Vagina (tissue), 2 donors: Measurements from ENCODE around the gene SLAMF7. TPM values are rescaled to one million over a fixed set of nuclear protein-coding genes. Genes with fewer than 3 reads are reported as not detected.

Experiments used
- DNase-seq, 2 donors: peaks; one replicate each; pipeline ENCODE4 v3.0.0-alpha.2; 2017; ENCODE audit errors: extremely low spot score in 2 of 2
- H3K27ac ChIP-seq: fragments of 200-600 bp; sonication (generic); one replicate; pipeline ENCODE4 v1.5.1; 2019
- H3K27me3 ChIP-seq: fragments of 200-600 bp; sonication (generic); one replicate; pipeline ENCODE4 v1.5.1; 2019
- H3K36me3 ChIP-seq, 2 donors: fragments of 200-600 bp; sonication (generic); one replicate each; pipeline ENCODE4 v1.5.1; 2017 to 2019
- H3K4me1 ChIP-seq: fragments of 200-600 bp; sonication (generic); one replicate; pipeline ENCODE4 v1.5.1; 2019
- H3K4me3 ChIP-seq, 2 donors: fragments of 200-600 bp; sonication (generic); 1 replicate in 1 of 2; 2 replicates in 1 of 2; pipeline ENCODE4 v1.5.1; 2016 to 2019
- H3K9me3 ChIP-seq: fragments of 200-600 bp; sonication (generic); one replicate; pipeline ENCODE4 v1.5.1; 2019
- POLR2A ChIP-seq, 2 donors: fragments of 450-650 bp; IDR thresholded peaks; one replicate each; pipeline ENCODE4 v1.6.1; 2017; ENCODE audit warnings: antibody characterized with exemption in 2 of 2, mild to moderate bottlenecking in 2 of 2, moderate library complexity in 2 of 2
- POLR2AphosphoS5 ChIP-seq, 2 donors: sonication (generic); formaldehyde crosslinking; IDR thresholded peaks; one replicate each; pipeline ENCODE4 v1.9.0; 2017; ENCODE audit warnings: antibody characterized with exemption in 2 of 2, mild to moderate bottlenecking in 2 of 2, low read depth in 1 of 2; ENCODE audit not compliant: insufficient read depth in 1 of 2
- intact Hi-C: fragments of 100-400 bp; cut with DNase I; formaldehyde crosslinking; loops from one replicate; pipeline ENCODE4 v1.15.1; 2023
- total RNA-seq: library from RNA; depleted of rRNA; stranded (reverse); fragments of >200 nt; gene quantifications from one replicate; pipeline ENCODE4 v1.2.3, GENCODE V29; 2016
- TF ChIP-seq, protein P1 (sequence below), 3 experiments: fragments of 450-650 bp in 2 of 3; fragments of 200-600 bp in 1 of 3; sonication (generic) in 1 of 3; IDR thresholded peaks; one replicate each; pipeline ENCODE4 v1.5.1; 2017 to 2019; ENCODE audit warnings: antibody characterized with exemption in 3 of 3, mild to moderate bottlenecking in 2 of 3, moderate library complexity in 2 of 3

The SLAMF7 gene
- total RNA-seq, 1 donor from 2014 or later: 2.2 TPM

GRCh38 chr1:160797271-160797709, 58.2 kb downstream of the SLAMF7 start:
- Histone ChIP-seq H3K9me3 (no peaks in the 10 kb centered on the region), H3K36me3 (no peaks in the 10 kb centered on the region), H3K4me3 (peak overlapping the region in 1 of 2 donors; percentile 13), H3K27ac (no peak overlapping the region), H3K27me3 (no peaks in the 10 kb centered on the region), H3K4me1 (no peaks in the 10 kb centered on the region)
- TF ChIP-seq POLR2A (IDR thresholded peaks at IDR 0.05): no peak
- TF ChIP-seq, protein P1, sequence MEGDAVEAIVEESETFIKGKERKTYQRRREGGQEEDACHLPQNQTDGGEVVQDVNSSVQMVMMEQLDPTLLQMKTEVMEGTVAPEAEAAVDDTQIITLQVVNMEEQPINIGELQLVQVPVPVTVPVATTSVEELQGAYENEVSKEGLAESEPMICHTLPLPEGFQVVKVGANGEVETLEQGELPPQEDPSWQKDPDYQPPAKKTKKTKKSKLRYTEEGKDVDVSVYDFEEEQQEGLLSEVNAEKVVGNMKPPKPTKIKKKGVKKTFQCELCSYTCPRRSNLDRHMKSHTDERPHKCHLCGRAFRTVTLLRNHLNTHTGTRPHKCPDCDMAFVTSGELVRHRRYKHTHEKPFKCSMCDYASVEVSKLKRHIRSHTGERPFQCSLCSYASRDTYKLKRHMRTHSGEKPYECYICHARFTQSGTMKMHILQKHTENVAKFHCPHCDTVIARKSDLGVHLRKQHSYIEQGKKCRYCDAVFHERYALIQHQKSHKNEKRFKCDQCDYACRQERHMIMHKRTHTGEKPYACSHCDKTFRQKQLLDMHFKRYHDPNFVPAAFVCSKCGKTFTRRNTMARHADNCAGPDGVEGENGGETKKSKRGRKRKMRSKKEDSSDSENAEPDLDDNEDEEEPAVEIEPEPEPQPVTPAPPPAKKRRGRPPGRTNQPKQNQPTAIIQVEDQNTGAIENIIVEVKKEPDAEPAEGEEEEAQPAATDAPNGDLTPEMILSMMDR (IDR thresholded peaks at IDR 0.05): no peak
- TF ChIP-seq POLR2AphosphoS5 (IDR thresholded peaks at IDR 0.05; ENCODE audit: insufficient read depth in 1 of 2, low read depth in 1 of 2): no peak
- no peak for DNase-seq
- intact Hi-C loops: no loop called here

DNA sequence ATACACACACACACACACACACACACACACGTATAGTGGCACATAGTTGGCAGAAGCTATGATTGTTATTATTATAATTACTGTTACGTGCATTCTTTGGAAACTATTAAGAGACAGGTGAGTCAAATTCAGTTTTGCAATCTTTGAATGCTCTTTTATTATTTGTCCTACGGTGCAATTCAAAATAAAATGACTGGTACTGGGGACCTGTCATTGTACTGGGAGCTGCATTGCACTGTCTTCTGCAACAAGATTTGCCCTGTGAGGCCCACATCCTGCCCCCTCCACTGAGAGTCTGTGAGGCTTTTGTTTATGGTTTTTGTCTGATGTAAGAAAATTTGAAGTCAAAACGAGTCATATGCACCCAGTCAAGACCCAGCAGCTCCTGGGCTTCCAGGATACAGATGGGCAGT, 58.8 kb downstream of the SLAMF7 start:
- intact Hi-C loops: no loop called here
- Histone ChIP-seq H3K27ac (no peak overlapping the region), H3K4me3 (no peak overlapping the region), H3K4me1 (no peaks in the 10 kb centered on the region), H3K9me3 (no peaks in the 10 kb centered on the region), H3K27me3 (no peaks in the 10 kb centered on the region), H3K36me3 (no peaks in the 10 kb centered on the region)
- DNase-seq: no peak
- TF ChIP-seq POLR2AphosphoS5 (IDR thresholded peaks at IDR 0.05; ENCODE audit: insufficient read depth in 1 of 2, low read depth in 1 of 2) (no peak), POLR2A (IDR thresholded peaks at IDR 0.05) (no peak)
- TF ChIP-seq, protein P1 (IDR thresholded peaks at IDR 0.05): no peak

GRCh38 chr1:160798439-160798838, 59.4 kb downstream of the SLAMF7 start:
- TF ChIP-seq POLR2A (IDR thresholded peaks at IDR 0.05) (no peak), POLR2AphosphoS5 (IDR thresholded peaks at IDR 0.05; ENCODE audit: insufficient read depth in 1 of 2, low read depth in 1 of 2) (no peak)
- no peak overlapping the region for H3K4me3 ChIP-seq
- intact Hi-C loops: no loop called here
- H3K4me1 ChIP-seq: no peaks in the 10 kb centered on the region
- H3K9me3 ChIP-seq: no peaks in the 10 kb centered on the region
- no peaks in the 10 kb centered on the region for H3K36me3 ChIP-seq
- H3K27ac ChIP-seq: no peak overlapping the region
- DNase-seq: no peak
- H3K27me3 ChIP-seq: no peaks in the 10 kb centered on the region

GRCh38 chr1:160799641-160800040, 60.6 kb downstream of the SLAMF7 start:
- Histone ChIP-seq H3K27ac (no peak overlapping the region), H3K4me1 (no peaks in the 10 kb centered on the region), H3K9me3 (no peaks in the 10 kb centered on the region), H3K36me3 (no peaks in the 10 kb centered on the region), H3K27me3 (no peaks in the 10 kb centered on the region), H3K4me3 (no peak overlapping the region)
- no peak for DNase-seq
- TF ChIP-seq POLR2AphosphoS5 (IDR thresholded peaks at IDR 0.05; ENCODE audit: insufficient read depth in 1 of 2, low read depth in 1 of 2): no peak
- no peak for TF ChIP-seq POLR2A (IDR thresholded peaks at IDR 0.05)
- TF ChIP-seq, protein P1 (IDR thresholded peaks at IDR 0.05): no peak
- intact Hi-C loops: no loop called here

DNA sequence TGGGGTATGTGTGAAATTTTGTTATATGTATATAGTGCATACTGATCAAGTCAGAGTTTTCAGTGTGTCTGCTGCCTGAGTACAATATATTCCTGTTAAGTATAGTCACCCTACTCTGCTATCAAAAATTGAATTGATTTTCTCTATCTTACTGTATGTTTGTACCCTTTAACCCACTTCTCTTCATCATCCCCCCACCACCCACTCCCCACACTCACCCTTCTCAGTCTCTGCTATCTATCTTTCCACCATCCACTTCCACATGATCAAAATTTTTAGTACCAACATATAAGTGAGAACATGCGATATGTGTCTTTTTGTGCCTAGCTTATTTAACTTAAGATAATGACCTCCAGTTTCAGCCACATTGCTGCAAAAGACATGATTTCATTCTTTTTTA, 61.1 kb downstream of the SLAMF7 start:
- TF ChIP-seq, protein P1 (IDR thresholded peaks at IDR 0.05): no peak
- no peak for TF ChIP-seq POLR2A (IDR thresholded peaks at IDR 0.05)
- no peak for TF ChIP-seq POLR2AphosphoS5 (IDR thresholded peaks at IDR 0.05; ENCODE audit: insufficient read depth in 1 of 2, low read depth in 1 of 2)
- H3K4me1 ChIP-seq: no peaks in the 10 kb centered on the region
- H3K27me3 ChIP-seq: no peaks in the 10 kb centered on the region
- H3K4me3 ChIP-seq: no peak overlapping the region
- intact Hi-C loops: no loop called here
- H3K27ac ChIP-seq: no peak overlapping the region
- no peak for DNase-seq
- no peaks in the 10 kb centered on the region for H3K9me3 ChIP-seq
- no peaks in the 10 kb centered on the region for H3K36me3 ChIP-seq
